K562 (cell line): ENCODE results near the gene DNAJC2. TPM values are rescaled to one million over a fixed set of nuclear protein-coding genes. Genes with fewer than 3 reads are reported as not detected.
A peak's percentile ranks its signal among the peaks of the same experiment; 100 is the strongest.

ENCODE experiments used
- CREB3L1 ChIP-seq: fragments of 450-650 bp; IDR thresholded peaks from 2 replicates; pipeline ENCODE4 v1.6.1; 2014; ENCODE audit warnings: low read depth, mild to moderate bottlenecking, moderate library complexity, borderline replicate concordance
- GATAD2A ChIP-seq: fragments of 450-650 bp; IDR thresholded peaks from 2 replicates; pipeline ENCODE4 v1.6.1; 2017
- GATAD2B ChIP-seq: fragments of 450-650 bp; IDR thresholded peaks from 2 replicates; pipeline ENCODE4 v1.6.1; 2017; ENCODE audit warnings: mild to moderate bottlenecking, borderline replicate concordance
- KDM1A ChIP-seq, 2 experiments: fragments of 450-650 bp; IDR thresholded peaks; 2 replicates each; pipeline ENCODE4 v1.6.1; 2016; ENCODE audit warnings: mild to moderate bottlenecking in 2 of 2
- NR2C2 ChIP-seq, 2 experiments: fragments of 200-800 bp in 1 of 2; sonication (Bioruptor generic) in 1 of 2; sonication (generic) in 1 of 2; formaldehyde crosslinking in 1 of 2; IDR thresholded peaks; 2 replicates each; pipeline versions ENCODE4 v1.6.1 to v1.8.0; 2016 to 2022; ENCODE audit warnings: mild to moderate bottlenecking in 1 of 2, missing compliant biosample characterization in 1 of 2, missing genetic modification characterization in 1 of 2, missing genetic modification reagents in 1 of 2
- PBX2 ChIP-seq, 2 experiments: IDR thresholded peaks in 1 of 2; conservative IDR thresholded peaks in 1 of 2; 2 replicates each; pipeline ENCODE4 v1.6.1; 2016; ENCODE audit warnings: low read depth in 2 of 2, mild to moderate bottlenecking in 1 of 2, missing compliant biosample characterization in 1 of 2, missing genetic modification characterization in 1 of 2, moderate library complexity in 1 of 2
- PKNOX1 ChIP-seq: fragments of 450-650 bp; IDR thresholded peaks from 2 replicates; pipeline ENCODE4 v1.6.1; 2016
- RFX1 ChIP-seq: fragments of 450-650 bp; IDR thresholded peaks from 2 replicates; pipeline ENCODE4 v1.6.1; 2016; ENCODE audit warnings: mild to moderate bottlenecking, moderate library complexity
- SMARCC2 ChIP-seq: fragments of 450-650 bp; IDR thresholded peaks from 2 replicates; pipeline ENCODE4 v1.6.1; 2017; ENCODE audit warnings: antibody characterized with exemption, moderate library complexity, mild to moderate bottlenecking, low read depth
- SNAPC5 ChIP-seq: fragments of 250-450 bp; sonication (Bioruptor Pico); IDR thresholded peaks from 2 replicates; pipeline ENCODE4 v1.8.0; 2021; ENCODE audit warnings: moderate library complexity, mild to moderate bottlenecking, inconsistent platforms
- THAP12 ChIP-seq: fragments of 250-450 bp; sonication (Bioruptor Pico); IDR thresholded peaks from 2 replicates; pipeline ENCODE4 v1.9.0; 2021; ENCODE audit warnings: mild to moderate bottlenecking, inconsistent platforms
- VEZF1 ChIP-seq: fragments of 200-800 bp; sonication (Bioruptor generic); IDR thresholded peaks from 2 replicates; pipeline ENCODE4 v1.6.1; 2017; ENCODE audit warnings: missing genetic modification characterization, missing compliant biosample characterization
- ZNF174 ChIP-seq: fragments of 250-450 bp; sonication (Bioruptor Pico); IDR thresholded peaks from 2 replicates; pipeline ENCODE4 v1.4.0; 2020; ENCODE audit warnings: mild to moderate bottlenecking
- ZNF551 ChIP-seq: fragments of 250-450 bp; sonication (Bioruptor Pico); IDR thresholded peaks from 2 replicates; pipeline ENCODE4 v1.5.0; 2021; ENCODE audit warnings: mild to moderate bottlenecking, moderate library complexity
- polyA plus RNA-seq, 8 experiments: library from polyadenylated mRNA; depleted of rRNA in 4 of 8; stranded (reverse) in 5 of 8; unstranded in 3 of 8; fragments of >200 nt; fragmentation: Nextera tagmentation in 2 of 8; fragmentation: Illumina TruSeq in 1 of 8; extraction: Ambion mirVana in 2 of 8; extraction: Trizol in 1 of 8; gene quantifications; 2 replicates each; pipeline versions ENCODE4 v1.2.1 to v1.2.3, GENCODE V29; 2011 to 2014; ENCODE audit warnings: inconsistent platforms in 1 of 8, missing spikeins in 1 of 8
- total RNA-seq, 7 experiments: library from RNA; depleted of rRNA in 6 of 7; stranded (reverse); fragments of >200 nt in 6 of 7; fragmentation: Illumina TruSeq in 2 of 7; extraction: Trizol in 2 of 7; gene quantifications; 2 replicates each; pipeline versions ENCODE4 v1.2.1 to v1.2.3, GENCODE V29; 2011 to 2021; ENCODE audit warnings: low replicate concordance in 1 of 7

The DNAJC2 gene
- total and polyA plus RNA-seq, 9 of the 15 experiments (the other 6 are each of a cell fraction or from before 2014, with no cell fraction given), result 40.2 to 157 (median 92.1) TPM

- TF ChIP-seq ZNF174 (CRISPR knock-in tag), result no peak
- TF ChIP-seq SMARCC2, result no peak; the same call in 1 of the 2 replicates
- no peak for TF ChIP-seq SNAPC5 (CRISPR knock-in tag)
- no peak; a peak in 1 of 4 replicates for TF ChIP-seq KDM1A (IDR thresholded peaks at IDR 0.05)
- TF ChIP-seq PKNOX1, result no peak
- peak; percentile 92 for TF ChIP-seq VEZF1 (CRISPR knock-in tag)
- TF ChIP-seq GATAD2A, result no peak; the same call in 1 of the 2 replicates
- TF ChIP-seq PBX2 (CRISPR knock-in tag; IDR thresholded peaks at IDR 0.05; ENCODE audit: low read depth), result no peak
- no peak for TF ChIP-seq PBX2 (tag; conservative IDR thresholded peaks at IDR 0.05; ENCODE audit: low read depth)
- TF ChIP-seq RFX1, result peak; percentile 26
- peak; percentile 74 for TF ChIP-seq GATAD2B
- TF ChIP-seq THAP12 (CRISPR knock-in tag), result peak; percentile 94
- peak; percentile 98 for TF ChIP-seq CREB3L1
- no peak for TF ChIP-seq ZNF551 (CRISPR knock-in tag)
- TF ChIP-seq NR2C2 (CRISPR knock-in tag; IDR thresholded peaks at IDR 0.05), result peak; percentile 88
- peak; percentile 97 for TF ChIP-seq NR2C2 (tag; IDR thresholded peaks at IDR 0.05)
Measured at GRCh38 chr7:103344453-103345149, at the start of gene DNAJC2 (continued).
